Measurements from ENCODE around the gene NCSTN.
"Not testable (repeated sequence)": the region's sequence is repeated elsewhere in the genome, so short reads cannot be mapped to it uniquely, and the experiment has no call there.

NCSTN gene

GRCh38 chr1:160371756-160372155 is 28.6 kb downstream of the NCSTN start:
- no peak for DNase-seq (ENCODE audit: low read depth in 2 of 2)

GRCh38 chr1:160373696-160374095 is 30.5 kb downstream of the NCSTN start:
- DNase-seq (ENCODE audit: low read depth in 2 of 2), result no peak

- no peak for DNase-seq (ENCODE audit: low read depth in 2 of 2)
Measured at GRCh38 chr1:160374306-160375110, 31.3 kb downstream of the NCSTN start.

- DNase-seq (ENCODE audit: low read depth in 2 of 2), result no peak
Measured at GRCh38 chr1:160375788-160376524, 32.8 kb downstream of the NCSTN start.

GRCh38 chr1:160376525-160377131 is 33.4 kb downstream of the NCSTN start:
- peak in 1 of 2 donors; percentile 17 for DNase-seq (ENCODE audit: low read depth in 2 of 2)

GRCh38 chr1:160377585-160378206 is 34.5 kb downstream of the NCSTN start:
- no peak for DNase-seq (ENCODE audit: low read depth in 2 of 2)

- not testable (repeated sequence) for DNase-seq (ENCODE audit: low read depth in 2 of 2)
Measured at GRCh38 chr1:160384812-160385211, 41.6 kb downstream of the NCSTN start.

- DNase-seq (ENCODE audit: low read depth in 2 of 2), result not testable (repeated sequence)
Measured at GRCh38 chr1:160388406-160388805, 45.2 kb downstream of the NCSTN start.

- no peak for DNase-seq (ENCODE audit: low read depth in 2 of 2)
Measured at GRCh38 chr1:160394673-160395072, 51.5 kb downstream of the NCSTN start.

- DNase-seq (ENCODE audit: low read depth in 2 of 2), result no peak
Measured at GRCh38 chr1:160397651-160398050, 54.5 kb downstream of the NCSTN start.

- no peak for DNase-seq (ENCODE audit: low read depth in 2 of 2)
Measured at GRCh38 chr1:160398823-160399222, 55.6 kb downstream of the NCSTN start.

- no peak for DNase-seq (ENCODE audit: low read depth in 2 of 2)
Measured at GRCh38 chr1:160399544-160400222, 56.5 kb downstream of the NCSTN start.

- DNase-seq (ENCODE audit: low read depth in 2 of 2), result peak; percentile 23 to 46
Measured at GRCh38 chr1:160400223-160400645, 57.1 kb downstream of the NCSTN start, which contains the start of gene VANGL2. Gene VANGL2 (plus strand): TSS chr1:160400564. CDS start chr1:160415838, 15,274 bp downstream.

GRCh38 chr1:160400646-160401486 is 57.7 kb downstream of the NCSTN start:
- DNase-seq (ENCODE audit: low read depth in 2 of 2), result no peak

GRCh38 chr1:160401487-160401805 is 58.3 kb downstream of the NCSTN start:
- DNase-seq (ENCODE audit: low read depth in 2 of 2), result no peak

GRCh38 chr1:160402001-160402795 is 59.0 kb downstream of the NCSTN start:
- DNase-seq (ENCODE audit: low read depth in 2 of 2), result no peak

GRCh38 chr1:160403244-160403643 is 60.1 kb downstream of the NCSTN start:
- no peak for DNase-seq (ENCODE audit: low read depth in 2 of 2)

- no peak for DNase-seq (ENCODE audit: low read depth in 2 of 2)
Measured at GRCh38 chr1:160404094-160404493, 60.9 kb downstream of the NCSTN start.

GRCh38 chr1:160405331-160405877 is 62.2 kb downstream of the NCSTN start:
- no peak for DNase-seq (ENCODE audit: low read depth in 2 of 2)
